Upper lobe of left lung (tissue), 6 donors: Measurements from ENCODE around the gene ARID3B. TPM values are rescaled to one million over a fixed set of nuclear protein-coding genes. Genes with fewer than 3 reads are reported as not detected.

Experiments used
- ATAC-seq, 2 donors: fragments of 200-7000 bp; cut with Tn5 transposase; one replicate each; pipeline ENCODE4 v1.9.1; 2022; ENCODE audit warnings: mild to moderate bottlenecking in 2 of 2, moderate library complexity in 2 of 2; ENCODE audit not compliant: low FRiP score in 2 of 2
- DNase-seq, 2 donors: peaks; one replicate each; pipeline ENCODE4 v3.0.0-alpha.2; 2019 to 2020
- H3K27ac ChIP-seq, 4 donors: fragments of 200-600 bp; sonication (generic); one replicate each; pipeline ENCODE4 v1.5.1; 2016 to 2019
- H3K27me3 ChIP-seq, 4 donors: fragments of 200-600 bp; sonication (generic); one replicate each; pipeline ENCODE4 v1.5.1; 2017 to 2019
- H3K36me3 ChIP-seq, 4 donors: fragments of 200-600 bp; sonication (generic); one replicate each; pipeline ENCODE4 v1.5.1; 2016 to 2019
- H3K4me1 ChIP-seq, 4 donors: fragments of 200-600 bp; sonication (generic); one replicate each; pipeline ENCODE4 v1.5.1; 2018 to 2019
- H3K4me3 ChIP-seq, 4 donors: fragments of 200-600 bp; sonication (generic); one replicate each; pipeline ENCODE4 v1.5.1; 2017 to 2019; ENCODE audit warnings: mild to moderate bottlenecking in 2 of 4, moderate library complexity in 1 of 4
- H3K9me3 ChIP-seq, 4 donors: fragments of 200-600 bp; sonication (generic); one replicate each; pipeline ENCODE4 v1.5.1; 2018 to 2019
- CTCF ChIP-seq, 6 experiments: fragments of 450-650 bp in 4 of 6; fragments of 200-600 bp in 2 of 6; sonication (generic) in 2 of 6; IDR thresholded peaks; one replicate each; pipeline ENCODE4 v1.5.1; 2016 to 2019; ENCODE audit warnings: antibody characterized with exemption in 6 of 6
- EP300 ChIP-seq, 4 donors: sonication (generic); formaldehyde crosslinking; IDR thresholded peaks; one replicate each; pipeline ENCODE4 v1.5.1; 2017; ENCODE audit warnings: antibody characterized with exemption in 4 of 4, control low read depth in 2 of 4
- POLR2A ChIP-seq, 4 donors: fragments of 450-650 bp; IDR thresholded peaks; one replicate each; pipeline ENCODE4 v1.5.1; 2016 to 2017; ENCODE audit warnings: antibody characterized with exemption in 4 of 4, mild to moderate bottlenecking in 2 of 4
- POLR2AphosphoS5 ChIP-seq, 2 donors: sonication (generic); formaldehyde crosslinking; IDR thresholded peaks; one replicate each; pipeline ENCODE4 v1.5.1; 2017; ENCODE audit warnings: antibody characterized with exemption in 2 of 2
- WGBS, 2 donors: methylation state at CpG; one replicate each; pipeline ENCODE4 v1.1.5; 2017 to 2018; 5-methylcytosine and 5-hydroxymethylcytosine counted together
- total RNA-seq, 6 donors: library from RNA; depleted of rRNA in 4 of 6; stranded (reverse); fragments of >200 nt in 4 of 6; gene quantifications; one replicate each; pipeline versions ENCODE4 v1.1.0 to v1.2.1, GENCODE V29; 2016 to 2021
- donor health status: DM: no; HTN: no; CAD: no; lungs with moderate emphysema.
- donor health status: DM: no; HTN: yes; CAD: no; lungs with severe emphysema.

The ARID3B gene
- total RNA-seq, 6 donors from 2014 or later = 11.0 to 36.7 (median 14.6) TPM

- Histone ChIP-seq H3K27ac (no peak overlapping the region), H3K4me1 (no peaks in the 10 kb centered on the region), H3K9me3 (no peaks in the 10 kb centered on the region), H3K27me3 (no peaks in the 10 kb centered on the region), H3K4me3 (no peak overlapping the region), H3K36me3 (no peaks in the 10 kb centered on the region)
- WGBS, 2 donors = 44 to 50% methylated on average over 1 of the region's 1 CpG
- DNase-seq (no peak), ATAC-seq (no peak)
- TF ChIP-seq CTCF (IDR thresholded peaks at IDR 0.05) = no peak
- no peak for TF ChIP-seq POLR2AphosphoS5 (IDR thresholded peaks at IDR 0.05)
- no peak for TF ChIP-seq POLR2A (IDR thresholded peaks at IDR 0.05)
- TF ChIP-seq EP300 (IDR thresholded peaks at IDR 0.05) = no peak
These were observed 15.7 kb upstream of the ARID3B start for GRCh38 chr15:74525309-74525708.

DNA sequence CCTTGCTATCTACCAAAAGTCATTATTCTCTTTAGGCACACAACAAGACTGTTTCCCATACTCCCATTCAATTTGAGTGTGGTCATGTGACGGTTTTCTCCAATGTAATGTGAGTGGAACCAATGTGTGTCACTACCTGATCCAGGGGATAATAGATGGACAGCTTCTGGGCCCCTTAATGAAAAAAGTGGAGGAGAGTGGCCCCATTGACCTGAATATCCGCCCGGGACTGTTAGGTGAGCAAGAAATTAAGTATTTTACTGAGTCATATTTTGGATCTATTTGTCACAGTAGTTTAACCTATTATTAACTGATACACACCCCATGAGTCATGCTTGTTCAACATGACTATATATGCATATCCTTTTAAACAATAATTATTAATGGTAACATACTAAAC is 15.1 kb upstream of the ARID3B start:
- TF ChIP-seq CTCF (IDR thresholded peaks at IDR 0.05) (no peak), POLR2AphosphoS5 (IDR thresholded peaks at IDR 0.05) (no peak), POLR2A (IDR thresholded peaks at IDR 0.05) (no peak), EP300 (IDR thresholded peaks at IDR 0.05) (no peak)
- no peak for ATAC-seq
- 71 to 78% methylated on average over 3 of the region's 3 CpGs for WGBS, 2 donors
- Histone ChIP-seq H3K36me3 (no peaks in the 10 kb centered on the region), H3K27me3 (no peaks in the 10 kb centered on the region), H3K27ac (no peak overlapping the region), H3K9me3 (no peaks in the 10 kb centered on the region), H3K4me1 (no peaks in the 10 kb centered on the region), H3K4me3 (no peak overlapping the region)
- DNase-seq = no peak

DNA sequence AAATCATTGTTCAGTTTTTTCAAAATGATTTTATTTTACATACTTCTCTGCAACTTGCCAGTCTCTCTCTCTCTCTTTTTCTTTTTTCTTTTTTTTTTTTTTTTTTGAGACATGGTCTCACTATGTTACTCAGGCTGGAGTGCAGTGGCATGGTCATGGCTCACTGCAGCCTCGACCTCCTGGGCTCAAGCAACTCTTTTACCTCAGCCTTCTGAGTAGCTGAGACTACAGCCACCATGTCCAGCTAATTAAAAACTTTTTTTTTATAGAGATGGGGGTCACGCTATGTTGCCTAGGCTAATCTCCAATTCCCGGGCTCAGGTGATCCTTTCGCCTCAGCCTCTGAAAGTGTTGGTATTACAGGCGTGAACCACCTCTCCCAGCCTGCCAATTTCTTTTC is 12.1 kb upstream of the ARID3B start:
- WGBS, 2 donors = 85 to 91% methylated on average over 5 of the region's 5 CpGs
- no peak for TF ChIP-seq POLR2A (IDR thresholded peaks at IDR 0.05)
- no peak for TF ChIP-seq POLR2AphosphoS5 (IDR thresholded peaks at IDR 0.05)
- no peak for TF ChIP-seq CTCF (IDR thresholded peaks at IDR 0.05)
- TF ChIP-seq EP300 (IDR thresholded peaks at IDR 0.05) = no peak
- H3K4me1 ChIP-seq = no peaks in the 10 kb centered on the region
- H3K27me3 ChIP-seq = no peaks in the 10 kb centered on the region
- H3K27ac ChIP-seq = no peak overlapping the region
- H3K4me3 ChIP-seq = no peak overlapping the region
- no peaks in the 10 kb centered on the region for H3K9me3 ChIP-seq
- ATAC-seq = no peak
- H3K36me3 ChIP-seq = no peaks in the 10 kb centered on the region
- DNase-seq = no peak

GRCh38 chr15:74529921-74530320 is 11.1 kb upstream of the ARID3B start:
- H3K9me3 ChIP-seq = no peaks in the 10 kb centered on the region
- H3K27ac ChIP-seq = no peak overlapping the region
- no peak overlapping the region for H3K4me3 ChIP-seq
- H3K4me1 ChIP-seq = no peaks in the 10 kb centered on the region
- H3K36me3 ChIP-seq = no peaks in the 10 kb centered on the region
- ATAC-seq (no peak), DNase-seq (no peak)
- 78 to 80% methylated on average over 8 of the region's 8 CpGs for WGBS, 2 donors
- TF ChIP-seq EP300 (IDR thresholded peaks at IDR 0.05) (no peak), POLR2A (IDR thresholded peaks at IDR 0.05) (no peak), CTCF (IDR thresholded peaks at IDR 0.05) (no peak), POLR2AphosphoS5 (IDR thresholded peaks at IDR 0.05) (no peak)
- no peaks in the 10 kb centered on the region for H3K27me3 ChIP-seq

GRCh38 chr15:74530771-74531143 is 10.3 kb upstream of the ARID3B start:
- Histone ChIP-seq H3K4me3 (no peak overlapping the region), H3K36me3 (no peaks in the 10 kb centered on the region), H3K27me3 (no peaks in the 10 kb centered on the region), H3K9me3 (no peaks in the 10 kb centered on the region), H3K4me1 (no peaks in the 10 kb centered on the region), H3K27ac (no peak overlapping the region)
- 95 to 100% methylated on average over 2 of the region's 2 CpGs for WGBS, 2 donors
- no peak for ATAC-seq
- no peak for DNase-seq
- no peak for TF ChIP-seq POLR2A (IDR thresholded peaks at IDR 0.05)
